HG02759 (cell line): Measurements from ENCODE around the gene TTN.

ENCODE experiments used
- ATAC-seq: cut with Tn5 transposase; IDR thresholded peaks from one replicate; pipeline ENCODE4 v1.9.1; 2021; ENCODE audit warnings: mild to moderate bottlenecking, moderate library complexity; ENCODE audit not compliant: unreplicated experiment

TTN gene

DNA sequence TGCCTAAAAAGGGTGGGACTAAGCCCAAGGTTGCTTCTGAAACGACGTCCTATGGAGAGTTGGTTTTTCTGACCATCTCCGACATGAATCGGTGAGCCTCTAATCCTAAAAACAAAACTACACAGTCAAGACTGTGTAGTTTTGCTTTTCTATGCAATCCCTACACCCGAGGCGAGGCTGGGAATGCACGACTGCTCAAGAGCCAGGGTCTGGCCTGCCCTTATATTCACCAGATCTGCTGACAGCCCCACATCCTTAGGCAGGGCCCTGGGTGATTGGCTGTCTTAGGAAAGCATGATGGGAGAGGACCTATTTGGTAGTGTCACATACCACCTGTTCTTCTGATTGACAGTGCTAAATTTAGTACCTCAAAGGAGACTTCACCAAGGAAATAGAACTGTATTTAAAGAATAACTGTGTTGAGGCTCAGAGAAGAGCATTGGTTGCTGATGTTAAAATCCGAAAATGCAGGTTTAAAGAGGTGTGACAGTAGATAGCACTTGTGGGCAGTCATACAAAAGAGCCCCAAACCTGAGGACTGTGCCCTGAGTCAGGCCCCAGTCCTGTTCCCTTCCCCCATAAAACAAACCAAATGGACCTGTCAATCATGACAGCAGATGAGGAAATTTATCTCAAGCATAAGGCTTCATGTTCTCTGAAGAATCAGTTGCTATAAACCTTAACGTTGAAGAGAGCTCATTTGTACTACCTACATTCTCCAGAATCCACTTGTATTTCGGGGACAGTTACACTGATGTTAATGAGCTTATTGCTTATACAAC, at the start of gene TTN:
Gene TTN, minus strand, starts transcription at position 197 of the 782 bp plus-strand sequence. CDS start 2,781 bp downstream, outside the sequence.
- no peak for ATAC-seq

DNA sequence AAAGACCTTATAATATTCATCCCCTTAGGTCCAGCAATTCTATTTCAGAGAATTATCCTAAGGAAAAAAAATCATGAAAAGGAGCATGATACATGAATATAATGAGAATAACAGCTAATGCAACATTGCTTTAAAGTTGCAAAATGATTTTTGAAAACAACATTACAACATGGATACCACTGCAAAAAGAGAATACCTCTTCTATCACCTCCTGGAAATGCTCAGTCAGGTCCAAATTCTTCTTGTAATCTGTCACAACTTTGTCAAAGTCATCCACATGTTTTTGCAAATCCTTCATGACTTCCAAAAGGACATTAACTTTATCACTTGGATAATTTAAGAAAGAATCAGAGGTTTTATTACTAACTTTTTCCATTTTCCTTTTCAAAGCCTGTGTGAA, 47.9 kb upstream of the TTN start:
- no peak for ATAC-seq

- ATAC-seq, result no peak
Measured at GRCh38 chr2:178848335-178848734, 41.1 kb upstream of the TTN start.

GRCh38 chr2:178846458-178846802, 39.2 kb upstream of the TTN start:
- ATAC-seq, result no peak

GRCh38 chr2:178845566-178846457, 38.6 kb upstream of the TTN start:
- ATAC-seq, result no peak

- ATAC-seq, result no peak
Measured at GRCh38 chr2:178844701-178845100, 37.5 kb upstream of the TTN start.

DNA sequence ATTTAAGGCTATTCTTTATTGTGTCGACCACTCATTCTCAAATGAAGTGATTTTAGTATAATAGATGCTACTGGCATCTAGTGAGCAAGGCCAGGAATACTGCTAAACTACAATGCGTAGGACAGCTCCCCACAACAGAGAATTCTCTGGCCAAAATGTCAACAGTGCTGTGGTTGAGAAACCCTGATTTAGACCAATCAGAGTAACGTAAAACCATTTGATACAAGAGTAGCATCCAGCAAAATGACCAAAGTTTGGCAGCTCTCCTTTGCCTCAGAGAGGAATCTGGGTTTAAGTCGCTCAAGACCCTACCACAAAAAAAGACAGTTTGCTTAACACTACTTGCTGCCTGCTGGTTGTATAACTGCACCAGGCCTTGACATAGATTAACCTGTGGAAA, 37.0 kb upstream of the TTN start:
- ATAC-seq, result no peak

DNA sequence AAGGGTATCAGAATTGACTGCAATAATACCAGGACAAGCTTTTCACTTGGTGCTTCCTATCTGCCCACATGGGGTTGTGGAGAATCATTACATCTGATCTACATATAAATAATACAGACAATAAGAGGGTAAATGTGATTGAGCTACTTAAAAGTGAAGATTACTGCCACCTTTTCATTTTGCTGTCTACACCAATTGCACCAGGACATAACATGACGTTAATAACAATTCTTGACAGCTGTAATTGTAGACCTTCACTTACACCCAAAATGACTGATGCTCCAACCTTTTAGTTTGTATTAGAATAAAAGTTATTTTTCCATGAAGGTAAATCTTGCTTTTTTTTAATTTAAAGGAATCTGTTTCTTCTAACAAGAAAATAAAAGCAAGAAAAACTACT, 36.5 kb upstream of the TTN start:
- ATAC-seq, result no peak

- ATAC-seq, result no peak
Measured at GRCh38 chr2:178836807-178837206, 29.6 kb upstream of the TTN start.

- no peak for ATAC-seq
Measured at GRCh38 chr2:178834086-178834485, 26.9 kb upstream of the TTN start.

DNA sequence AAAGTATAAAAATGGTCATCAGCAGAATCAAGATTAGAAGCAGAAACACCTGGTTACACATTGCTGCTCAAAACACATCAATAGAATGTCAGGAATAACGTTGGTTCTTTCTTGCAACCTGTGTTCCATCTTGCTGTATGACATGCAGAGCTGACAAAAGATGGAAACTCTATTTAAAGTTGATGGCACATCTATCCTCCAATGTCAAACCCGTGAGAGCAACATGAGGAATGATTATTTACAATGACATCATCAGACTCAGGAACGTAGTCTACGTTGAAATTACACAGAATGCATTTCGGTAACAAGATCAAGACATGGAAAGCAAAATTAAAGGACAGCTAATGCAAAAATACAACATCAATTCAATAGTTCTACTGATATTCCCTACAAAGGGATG, 26.2 kb upstream of the TTN start:
- ATAC-seq, result no peak

DNA sequence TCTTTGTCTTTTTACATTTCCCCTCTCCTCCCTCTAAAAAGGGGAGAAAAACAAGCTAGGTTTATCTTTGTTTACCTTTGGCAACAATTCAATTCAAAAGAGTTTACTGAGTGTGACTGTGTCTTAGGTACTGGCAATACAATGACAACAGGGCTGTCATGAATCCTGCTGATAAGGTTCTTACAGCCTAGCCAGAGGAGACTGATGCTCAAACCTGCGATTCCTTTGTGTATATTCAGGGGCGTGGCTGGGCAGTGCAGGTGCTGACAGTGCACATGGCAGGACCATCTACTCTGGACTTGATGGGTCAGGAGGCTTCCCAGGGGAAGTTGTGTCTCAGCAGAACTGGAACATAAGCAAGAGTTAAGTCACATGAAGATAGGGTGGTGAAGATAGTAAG, 23.2 kb upstream of the TTN start:
- no peak for ATAC-seq

DNA sequence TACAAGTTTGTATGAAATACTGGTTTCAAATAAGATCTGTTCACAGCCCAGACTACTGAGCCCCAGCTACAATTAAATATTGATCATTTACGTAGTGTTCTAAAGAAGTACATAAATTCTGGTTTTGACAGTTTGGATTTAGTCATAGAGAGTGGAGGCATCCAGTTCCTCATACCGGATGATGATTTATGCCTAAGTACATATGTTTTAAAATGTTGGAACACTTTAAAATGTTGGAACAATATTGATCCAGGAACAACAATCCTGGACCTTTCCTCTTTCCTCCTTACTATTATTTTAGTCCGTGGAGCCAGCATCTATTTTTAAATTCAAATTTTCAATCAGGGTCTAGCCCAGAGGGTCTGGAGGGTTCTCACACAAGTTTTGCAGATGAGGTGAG, 22.8 kb upstream of the TTN start:
- no peak for ATAC-seq

DNA sequence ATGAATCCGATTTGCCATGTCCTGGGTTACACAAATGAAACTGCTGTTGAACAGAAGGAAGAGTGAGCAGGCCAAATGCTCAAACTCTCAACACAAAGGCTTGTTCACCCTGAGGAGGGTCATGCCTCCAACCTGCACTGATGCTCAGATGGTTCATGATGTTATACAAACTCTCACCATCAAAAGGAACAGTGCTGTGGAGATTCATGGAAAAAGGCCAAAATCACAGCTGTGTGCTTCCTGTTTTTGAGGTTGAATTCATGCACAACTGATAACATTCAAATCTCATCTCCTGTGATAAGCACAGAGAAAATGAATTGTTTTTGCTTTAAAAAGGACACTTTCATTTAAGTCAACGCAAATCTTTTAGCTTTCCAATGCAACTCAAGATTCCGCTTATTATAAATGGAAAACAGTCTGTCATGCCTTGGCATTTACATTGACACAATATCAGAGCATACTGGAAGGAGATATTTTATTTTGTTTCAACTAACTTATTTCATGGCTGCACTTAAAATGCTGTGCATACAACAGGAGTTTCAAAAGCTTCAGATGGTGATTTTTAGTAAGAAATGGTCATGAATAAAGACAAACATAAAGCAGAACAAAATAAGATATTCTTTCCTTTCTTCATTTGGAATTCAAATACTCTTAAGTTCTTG, 22.2 kb upstream of the TTN start:
- no peak for ATAC-seq

- ATAC-seq, result no peak
Measured at GRCh38 chr2:178828486-178828881, 21.3 kb upstream of the TTN start.

DNA sequence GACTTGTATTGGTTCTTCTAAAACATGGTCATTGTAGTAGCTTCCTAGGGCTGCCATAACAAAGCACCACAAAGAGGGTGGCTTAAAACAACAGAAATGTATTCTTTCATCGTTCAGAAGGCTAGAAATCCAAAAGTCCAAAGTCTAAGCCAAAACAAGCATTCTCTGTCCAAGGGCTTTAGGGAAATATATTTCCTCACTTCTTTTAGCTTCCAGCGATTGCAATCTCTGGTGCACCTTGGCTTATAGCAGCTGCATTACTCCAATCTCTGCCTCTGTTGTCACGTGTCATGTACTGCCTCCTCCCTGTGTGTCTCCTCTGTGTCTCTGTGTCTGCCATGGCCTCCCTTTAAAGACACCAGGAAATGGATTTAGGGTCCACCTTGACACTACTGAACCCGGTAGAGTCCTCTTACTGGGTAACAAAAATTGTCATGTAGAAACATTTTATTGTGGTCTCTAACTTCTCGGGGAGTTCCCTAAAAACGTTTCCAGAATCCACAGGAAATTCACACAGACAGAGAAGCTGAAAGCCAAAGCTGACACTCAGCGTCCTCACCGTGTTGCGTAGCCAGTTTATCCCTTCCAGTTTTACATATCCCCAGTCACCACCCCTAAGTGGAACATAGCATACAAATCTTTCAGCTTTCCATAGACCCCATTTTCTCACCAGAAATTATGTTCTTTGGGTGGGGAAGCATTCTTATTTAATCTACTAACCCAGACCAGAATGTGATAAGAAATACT, 20.7 kb upstream of the TTN start:
- ATAC-seq, result no peak

GRCh38 chr2:178827111-178827510, 19.9 kb upstream of the TTN start:
- ATAC-seq, result no peak

DNA sequence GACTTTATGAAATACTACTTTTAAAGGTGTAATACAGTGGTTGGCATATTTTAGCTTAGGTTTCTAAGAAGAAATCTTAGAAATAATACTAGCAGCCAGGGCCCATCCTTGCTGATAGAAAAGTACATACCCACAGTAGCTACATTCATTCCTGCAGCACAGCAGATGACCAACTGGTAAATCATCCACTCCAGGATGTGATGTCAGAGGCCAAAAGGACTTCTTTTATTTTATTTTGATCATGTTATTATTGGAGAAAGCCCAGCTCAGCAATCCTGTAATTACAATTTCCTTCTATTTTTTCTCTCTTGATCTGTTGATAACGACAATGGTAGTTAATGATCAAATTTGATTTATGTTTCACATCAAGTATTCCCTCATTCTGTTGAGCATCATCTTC, 18.0 kb upstream of the TTN start:
- ATAC-seq, result no peak

DNA sequence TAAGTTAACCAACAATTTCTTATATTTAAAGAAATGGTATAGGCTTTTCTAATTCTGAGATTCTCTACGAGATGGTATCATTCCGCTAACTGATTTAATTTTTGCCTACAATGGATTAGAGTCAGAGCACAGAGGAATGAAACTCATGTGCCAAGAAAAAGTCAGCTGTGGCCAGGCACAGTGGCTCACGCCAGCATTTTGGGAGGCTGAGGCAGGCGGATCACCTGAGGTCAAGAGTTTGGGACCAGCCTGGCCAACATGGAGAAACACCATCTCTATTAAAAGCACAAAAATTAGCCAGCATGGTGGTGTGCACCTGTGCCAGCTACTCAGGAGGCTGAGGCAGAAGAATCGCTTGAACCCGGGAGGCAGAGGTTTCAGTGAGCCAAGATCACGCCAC, 17.0 kb upstream of the TTN start:
- ATAC-seq, result no peak

- peak; percentile 89 for ATAC-seq
Measured at GRCh38 chr2:178819992-178820391, 12.8 kb upstream of the TTN start.
